PFSK-1 (cell line): ENCODE results near the gene ASPHD2.

Experiments
- FOXP2 ChIP-seq: optimal IDR thresholded peaks from 2 replicates; pipeline ENCODE3; 2011; ENCODE audit warnings: borderline replicate concordance, control low read depth, inconsistent platforms; ENCODE audit not compliant: insufficient read depth; ENCODE audit errors: extremely low read length, extremely low read depth
- POLR2AphosphoS5 ChIP-seq: IDR thresholded peaks from 2 replicates; pipeline ENCODE4 v1.6.1; 2012; ENCODE audit warnings: low read depth, mild to moderate bottlenecking, control low read depth, low read length, moderate library complexity
- REST ChIP-seq, 2 experiments: IDR thresholded peaks; 2 replicates each; pipeline versions ENCODE4 v1.6.1 to v1.8.0; 2011 to 2012; ENCODE audit warnings: low read depth in 2 of 2, low read length in 2 of 2, control low read depth in 1 of 2, inconsistent platforms in 1 of 2, mild to moderate bottlenecking in 1 of 2, moderate library complexity in 1 of 2; ENCODE audit not compliant: insufficient read depth in 1 of 2
- SIN3A ChIP-seq: IDR thresholded peaks from 2 replicates; pipeline ENCODE4 v1.6.1; 2012; ENCODE audit warnings: mild to moderate bottlenecking, low read length, moderate library complexity, borderline replicate concordance; ENCODE audit not compliant: insufficient read depth
- TAF1 ChIP-seq: IDR thresholded peaks from 2 replicates; pipeline ENCODE4 v1.6.1; 2012; ENCODE audit warnings: low read length, control low read depth, borderline replicate concordance; ENCODE audit not compliant: insufficient read depth

Gene ASPHD2

GRCh38 chr22:26394777-26395176 lies 34.3 kb upstream of the ASPHD2 start:
- TF ChIP-seq REST (IDR thresholded peaks at IDR 0.05; ENCODE audit: insufficient read depth in 1 of 2, low read depth in 2 of 2, low read length in 2 of 2) = no peak
- no peak for TF ChIP-seq FOXP2
- no peak for TF ChIP-seq POLR2AphosphoS5
- TF ChIP-seq TAF1 = no peak

- no peak for TF ChIP-seq REST (IDR thresholded peaks at IDR 0.05; ENCODE audit: insufficient read depth in 1 of 2, low read depth in 2 of 2, low read length in 2 of 2)
- no peak for TF ChIP-seq FOXP2
- no peak for TF ChIP-seq SIN3A
- TF ChIP-seq TAF1 = no peak
Measured at GRCh38 chr22:26395926-26396325, 33.1 kb upstream of the ASPHD2 start.

- TF ChIP-seq POLR2AphosphoS5 (no peak), REST (IDR thresholded peaks at IDR 0.05; ENCODE audit: insufficient read depth in 1 of 2, low read depth in 2 of 2, low read length in 2 of 2) (no peak), SIN3A (no peak), TAF1 (no peak)
Measured at GRCh38 chr22:26398741-26399153, 30.3 kb upstream of the ASPHD2 start.

- TF ChIP-seq REST (IDR thresholded peaks at IDR 0.05; ENCODE audit: insufficient read depth in 1 of 2, low read depth in 2 of 2, low read length in 2 of 2) (no peak), FOXP2 (no peak), TAF1 (no peak), POLR2AphosphoS5 (no peak), SIN3A (no peak)
Measured at GRCh38 chr22:26399289-26399688, 29.8 kb upstream of the ASPHD2 start.

GRCh38 chr22:26401726-26402125 lies 27.3 kb upstream of the ASPHD2 start:
- no peak for TF ChIP-seq TAF1
- no peak for TF ChIP-seq SIN3A
- no peak for TF ChIP-seq POLR2AphosphoS5
- no peak for TF ChIP-seq FOXP2
- TF ChIP-seq REST (IDR thresholded peaks at IDR 0.05; ENCODE audit: insufficient read depth in 1 of 2, low read depth in 2 of 2, low read length in 2 of 2) = no peak
